HG03558 (cell line): ENCODE data around the gene SHANK1.
"Not testable (repeated sequence)": the region's sequence is repeated elsewhere in the genome, so short reads cannot be mapped to it uniquely, and the experiment has no call there.

ENCODE experiments used
- ATAC-seq: cut with Tn5 transposase; IDR thresholded peaks from one replicate; pipeline ENCODE4 v1.9.1; 2021; ENCODE audit warnings: moderate number of reproducible peaks; ENCODE audit not compliant: unreplicated experiment; ENCODE audit errors: extremely low read depth

The SHANK1 gene

GRCh38 chr19:50646074-50646807 is 73.4 kb downstream of the SHANK1 start:
- ATAC-seq: no peak

DNA sequence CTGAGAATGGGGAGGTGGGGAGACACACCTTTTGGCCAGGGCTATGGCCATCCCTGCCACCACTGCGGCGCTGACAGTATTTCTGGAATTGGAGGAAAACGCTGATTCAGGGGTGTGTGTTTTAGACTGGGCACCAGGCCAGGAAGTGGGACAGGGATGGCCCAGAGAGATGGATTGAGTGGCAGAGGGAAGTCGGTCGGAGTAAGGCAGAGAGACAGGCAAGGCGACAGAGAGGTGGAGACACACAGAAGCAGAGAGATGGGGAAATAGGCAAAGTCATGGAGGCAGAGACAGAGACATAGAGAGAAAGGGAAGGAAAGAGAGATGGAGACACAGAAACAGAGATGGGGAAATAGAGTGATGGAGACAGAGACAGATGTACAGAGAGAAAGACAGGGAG is 74.5 kb downstream of the SHANK1 start:
- no peak for ATAC-seq

DNA sequence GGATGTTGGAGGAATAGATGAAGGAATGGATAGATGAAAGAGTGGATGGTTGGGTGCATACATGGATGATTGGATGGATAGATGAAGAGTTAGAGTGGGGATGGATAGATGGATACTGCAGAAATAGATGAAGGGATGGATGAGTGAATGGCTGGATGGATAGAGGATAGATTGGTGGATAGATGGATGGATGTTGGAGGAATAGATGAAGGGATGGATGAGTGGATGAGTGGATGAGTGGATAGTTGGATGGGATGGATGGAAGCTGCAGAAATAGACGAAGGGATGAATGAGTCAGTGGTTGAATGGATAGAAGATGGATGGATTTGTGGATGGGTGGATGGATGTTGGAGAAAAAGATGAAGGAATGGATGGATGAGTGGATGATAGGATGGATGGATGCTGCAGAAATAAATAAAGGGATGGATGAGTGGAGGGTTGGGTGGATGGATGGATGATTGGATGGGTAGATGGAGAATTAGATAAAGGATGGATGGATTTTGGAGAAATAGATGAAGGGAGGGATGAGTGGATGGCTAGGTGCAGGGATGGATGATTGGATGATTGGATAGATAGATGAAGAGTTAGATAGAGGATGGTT is 75.2 kb downstream of the SHANK1 start:
- ATAC-seq: no peak

DNA sequence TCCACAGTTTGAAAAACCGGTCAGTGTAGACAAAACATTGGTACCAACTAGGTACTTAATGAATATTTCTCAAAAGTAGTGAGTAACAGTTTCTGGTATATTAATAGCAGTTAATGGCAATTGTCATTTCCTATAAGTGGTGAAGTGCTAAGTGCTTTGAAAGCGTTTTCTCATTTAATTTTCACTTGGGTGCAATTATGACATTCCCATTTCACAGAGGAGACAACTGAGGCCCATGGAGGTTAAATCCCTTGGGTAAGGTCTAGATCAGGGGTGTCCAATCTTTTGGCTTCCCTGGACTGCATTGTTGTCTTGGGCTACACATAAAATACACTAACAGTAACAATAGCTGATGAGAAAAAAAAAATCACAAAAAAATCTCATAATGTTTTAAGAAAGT is 79.2 kb downstream of the SHANK1 start:
- no peak for ATAC-seq

DNA sequence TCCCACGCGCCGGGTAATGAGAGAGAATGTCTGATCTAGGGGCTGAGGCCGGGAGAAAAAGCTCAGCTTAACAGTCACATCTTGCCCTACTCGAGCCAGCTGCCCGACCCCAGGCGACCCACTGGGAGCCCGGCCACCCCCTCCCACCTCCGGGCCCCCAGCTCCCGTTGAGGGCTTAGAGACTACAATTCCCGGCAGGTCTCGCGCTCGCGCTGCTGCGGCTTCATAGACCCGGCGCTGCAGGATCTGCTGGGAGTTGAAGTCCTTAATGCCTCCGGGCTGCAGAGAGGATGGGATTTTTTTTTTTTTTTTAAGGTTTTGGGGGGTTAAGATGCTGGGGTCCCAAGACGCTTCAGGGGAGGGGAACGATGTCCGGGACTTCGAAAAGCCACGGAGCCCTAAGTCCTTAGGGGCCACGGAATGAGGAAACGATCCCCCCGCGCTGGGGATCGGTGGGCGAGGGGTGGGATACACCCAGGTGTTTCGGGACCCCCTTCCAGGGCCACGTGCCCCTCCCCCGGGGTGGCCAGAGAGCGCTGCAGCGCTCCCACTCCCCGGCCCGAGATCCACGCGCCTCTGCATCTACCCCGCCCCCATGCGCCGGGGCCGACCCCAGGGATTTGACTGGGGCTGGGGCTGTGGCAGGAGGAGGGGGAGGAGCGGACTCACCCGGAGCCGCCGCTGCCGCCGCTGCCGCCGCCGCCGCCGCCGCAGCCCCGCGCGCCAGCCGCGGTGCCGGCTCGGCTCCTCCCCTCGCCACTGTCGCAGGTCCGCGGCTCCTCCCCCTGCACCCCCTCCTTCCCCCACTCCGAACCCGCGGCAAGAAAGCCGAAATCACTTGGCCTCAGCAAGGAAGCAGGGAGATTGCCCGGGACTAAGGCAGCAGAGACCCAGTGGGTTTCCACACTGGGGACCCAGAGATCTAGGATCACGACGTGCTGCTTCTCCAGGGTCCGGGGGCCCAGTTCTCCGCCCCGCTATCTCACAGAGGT is 80.2 kb downstream of the SHANK1 start, which contains the start of gene SYT3:
Gene SYT3 (minus strand): TSS at position 761 of the 992 bp plus-strand sequence. CDS start 2,470 bp downstream, outside the sequence.
- no peak for ATAC-seq

DNA sequence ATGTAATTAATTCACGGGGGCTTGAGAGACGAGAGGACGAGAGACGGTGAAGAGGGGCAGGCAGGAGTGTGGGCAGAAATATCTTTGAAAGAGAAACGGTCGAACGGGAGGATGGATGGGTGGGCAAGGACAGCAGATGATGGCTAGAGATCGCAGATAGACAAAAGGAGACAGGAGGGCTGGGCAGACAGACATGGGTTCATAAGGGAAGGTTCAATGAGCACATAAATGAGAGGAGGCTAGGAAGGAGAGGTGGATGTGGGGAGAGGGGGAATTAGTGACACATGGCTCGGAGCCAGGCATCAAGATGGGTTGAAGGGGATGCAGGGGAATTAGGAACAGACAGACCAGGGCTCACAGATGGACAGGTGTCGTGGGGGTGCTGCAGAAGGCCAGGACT is 81.0 kb downstream of the SHANK1 start:
- no peak for ATAC-seq

DNA sequence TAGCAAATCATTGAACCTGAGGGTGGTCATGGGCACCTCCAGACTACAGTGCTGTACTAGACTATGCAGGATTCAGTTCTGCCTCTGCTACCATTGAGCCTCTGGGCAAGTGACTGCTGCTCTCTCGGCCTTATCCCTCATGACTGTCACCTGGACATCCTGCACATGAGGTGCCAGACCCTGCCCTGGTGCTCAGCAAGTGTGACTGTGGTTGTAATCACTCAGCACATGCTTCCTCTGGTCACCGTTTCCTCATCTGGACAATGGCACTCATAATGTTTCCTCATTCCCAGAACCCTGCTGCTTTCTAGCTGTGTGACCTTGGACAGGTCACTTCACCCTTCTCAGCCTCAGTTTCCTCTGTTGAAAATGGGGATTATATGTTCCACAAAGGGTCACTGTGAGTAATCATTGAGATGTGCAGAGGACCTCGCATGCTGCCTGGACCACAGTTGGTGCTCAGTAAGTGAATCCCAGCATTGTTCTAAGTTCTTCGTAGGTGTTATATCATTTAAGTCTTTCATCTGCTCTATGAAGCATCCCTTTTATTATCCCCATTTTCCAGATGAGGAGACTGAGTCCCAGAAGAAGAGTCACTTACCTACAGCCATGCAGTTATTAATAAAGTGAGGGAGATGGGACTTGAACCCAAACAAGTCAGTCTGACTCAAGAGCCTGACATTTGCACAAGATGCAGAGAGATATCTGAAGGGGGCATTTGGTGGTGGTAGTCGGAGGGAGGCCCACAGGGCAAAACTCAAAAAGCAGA is 83.1 kb downstream of the SHANK1 start:
- ATAC-seq: no peak

- ATAC-seq: no peak
These were observed 85.6 kb downstream of the SHANK1 start for GRCh38 chr19:50633973-50634372.

- ATAC-seq: no peak
These were observed 86.2 kb downstream of the SHANK1 start for GRCh38 chr19:50633359-50633758.

DNA sequence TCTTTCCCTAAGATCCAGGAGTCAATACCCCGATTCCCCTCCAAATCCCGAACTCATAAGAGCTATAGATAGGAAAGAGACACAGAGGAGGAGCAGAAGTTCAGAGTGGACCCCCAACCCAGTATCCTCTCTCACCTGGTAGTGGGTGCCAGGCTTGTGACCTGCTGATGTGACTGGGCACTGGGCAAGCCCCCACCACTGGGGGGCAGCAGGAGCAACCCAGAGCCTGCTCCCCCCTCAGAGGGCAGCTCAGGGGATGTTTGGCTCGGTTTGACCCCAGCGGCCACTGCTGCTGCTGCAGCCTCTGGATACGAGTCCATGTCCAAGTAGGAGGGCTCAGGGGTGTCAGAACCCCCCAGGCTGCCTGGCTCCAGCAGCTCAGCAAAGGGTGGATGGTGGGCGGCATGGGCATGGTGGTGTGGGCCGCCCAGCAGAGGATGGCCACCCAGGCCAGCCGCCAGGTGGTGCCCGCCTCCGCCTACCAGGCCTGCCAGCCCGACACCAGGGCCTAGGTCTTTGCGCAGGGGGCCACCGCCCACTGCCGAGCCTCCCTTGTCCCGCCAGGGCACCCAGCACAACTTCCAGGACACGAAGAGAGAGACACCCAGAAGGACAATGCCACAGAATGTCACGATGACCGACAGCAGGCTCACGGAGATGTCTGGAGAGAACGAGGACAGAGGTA is 87.3 kb downstream of the SHANK1 start:
- no peak for ATAC-seq

DNA sequence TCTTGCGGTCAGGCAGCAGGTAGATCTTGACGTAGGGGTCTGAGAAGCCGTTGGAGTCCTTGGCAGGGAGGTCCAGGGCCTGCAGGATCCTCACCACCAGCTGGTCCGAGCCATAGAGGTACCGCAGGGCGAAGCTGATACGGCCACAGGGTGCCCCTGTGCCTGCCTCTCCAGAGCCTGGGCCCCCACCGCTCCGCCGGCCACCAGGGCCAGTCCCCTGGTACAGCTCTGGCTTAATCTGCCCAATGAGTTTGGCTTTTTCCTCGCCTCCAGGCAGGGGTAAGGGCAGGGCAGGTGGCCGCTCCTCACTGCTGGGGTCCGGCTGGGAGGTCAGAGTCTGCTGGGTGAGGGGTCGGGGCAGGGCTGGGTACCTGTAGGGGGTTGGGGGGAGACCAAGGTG is 89.8 kb downstream of the SHANK1 start:
- no peak for ATAC-seq

DNA sequence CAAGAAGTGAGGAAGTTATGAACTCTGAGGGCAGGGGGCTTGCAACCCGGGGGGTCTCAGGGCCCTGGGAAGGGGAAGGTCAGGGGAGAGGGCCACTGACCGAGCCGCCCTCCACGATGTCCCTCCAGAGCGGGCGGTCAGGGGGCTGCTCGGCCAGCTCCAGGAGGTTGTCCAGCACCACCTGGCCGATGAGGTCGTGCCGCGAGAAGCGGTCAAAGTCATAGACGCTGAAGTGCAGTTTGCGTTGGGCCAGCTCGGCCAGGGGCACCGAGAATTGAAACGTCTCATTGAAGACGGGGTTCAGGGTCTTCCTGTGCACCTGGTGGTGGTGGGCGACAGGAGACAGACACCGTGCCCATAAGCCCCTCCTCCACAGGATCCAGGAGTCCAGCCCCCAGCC is 90.4 kb downstream of the SHANK1 start:
- no peak for ATAC-seq

GRCh38 chr19:50628551-50628950 is 91.1 kb downstream of the SHANK1 start:
- ATAC-seq: no peak

- no peak for ATAC-seq
These were observed 91.5 kb downstream of the SHANK1 start for GRCh38 chr19:50628146-50628545.

DNA sequence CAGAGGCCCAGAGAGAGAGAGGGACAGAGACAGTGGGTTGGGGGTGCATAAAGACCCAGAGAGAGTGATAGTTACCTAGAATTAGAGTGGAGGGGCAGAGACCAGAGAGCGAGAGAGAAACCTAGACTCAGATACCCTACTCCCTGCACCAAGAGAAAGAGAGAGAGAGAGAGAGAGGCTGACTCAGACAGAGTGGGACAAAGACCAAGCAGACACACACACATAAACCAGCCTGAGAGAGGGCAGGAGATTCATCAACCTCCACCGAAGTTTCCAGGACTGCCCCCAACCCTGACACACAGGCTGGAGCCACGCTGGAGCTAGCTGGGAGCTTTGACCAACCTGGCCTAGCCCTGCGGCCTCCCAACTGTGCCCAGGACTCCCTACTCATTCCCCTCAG is 92.8 kb downstream of the SHANK1 start:
- ATAC-seq: no peak

- no peak for ATAC-seq
These were observed 93.6 kb downstream of the SHANK1 start for GRCh38 chr19:50626011-50626410.

GRCh38 chr19:50624949-50625600 is 94.5 kb downstream of the SHANK1 start:
- ATAC-seq: no peak

DNA sequence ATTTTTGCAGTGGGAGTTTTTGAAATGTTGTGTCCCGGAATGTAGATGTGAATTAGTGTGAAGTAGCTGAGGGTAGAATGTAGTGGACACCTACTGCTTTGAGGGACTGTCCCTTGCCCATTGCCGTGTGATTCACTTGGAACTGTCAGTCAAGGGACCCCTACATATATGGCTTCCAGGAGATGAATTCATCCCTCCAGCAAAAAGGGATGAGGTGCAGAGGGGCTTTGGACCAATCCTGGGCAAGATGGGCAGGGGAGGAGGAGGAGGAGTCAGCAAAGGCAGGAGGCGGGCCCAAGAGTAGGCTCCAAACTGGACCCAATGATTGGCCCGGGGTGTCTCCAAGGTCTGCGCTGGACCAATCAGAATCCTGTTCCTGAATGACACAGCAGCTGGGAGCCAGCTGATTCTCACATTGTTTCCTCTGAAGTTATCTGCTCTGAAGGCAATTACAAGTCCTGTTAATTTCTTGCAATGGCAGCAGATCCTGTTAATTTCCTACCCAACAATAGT is 99.2 kb downstream of the SHANK1 start:
- not testable (repeated sequence) for ATAC-seq

GRCh38 chr19:50619184-50619583 is 100.4 kb downstream of the SHANK1 start:
- not testable (repeated sequence) for ATAC-seq
